WTC11 (cell line): ENCODE results near the gene FNDC11. TPM values are rescaled to one million over a fixed set of nuclear protein-coding genes. Genes with fewer than 3 reads are reported as not detected.

ENCODE experiments used
- ATAC-seq: fragments of 200-7000 bp; cut with Tn5 transposase; 2 replicates; pipeline ENCODE4 v1.10.0; 2021; ENCODE audit warnings: mild to moderate bottlenecking, moderate library complexity
- CTCF ChIA-PET: fragments of 300-600 bp; sonication (Branson Sonifier 250); formaldehyde crosslinking; loops from one replicate; lab custom pipeline; 2021; ENCODE audit warnings: antibody characterized with exemption; lab: Charles Lee
- POLR2A ChIA-PET: fragments of 350-600 bp; sonication (Branson Sonifier 250); formaldehyde crosslinking; loops from one replicate; lab custom pipeline; 2021; ENCODE audit warnings: antibody characterized with exemption; lab: Charles Lee
- DNase-seq: peaks from one replicate; pipeline ENCODE4 v3.0.0; 2021; ENCODE audit warnings: low spot score
- H3K27ac Mint-ChIP-seq: 2 replicates; pipeline ENCODE4 v1.8.0; 2021; ENCODE audit warnings: mixed read lengths
- H3K27me3 Mint-ChIP-seq: 2 replicates; pipeline ENCODE4 v1.8.0; 2021; ENCODE audit warnings: low read depth, mild to moderate bottlenecking, moderate library complexity, mixed read lengths
- H3K36me3 Mint-ChIP-seq: 2 replicates; pipeline ENCODE4 v1.8.0; 2021; ENCODE audit warnings: mixed read lengths
- H3K4me1 Mint-ChIP-seq: 2 replicates; pipeline ENCODE4 v1.8.0; 2022; ENCODE audit warnings: mixed read lengths
- H3K4me3 Mint-ChIP-seq: 2 replicates; pipeline ENCODE4 v1.8.0; 2021; ENCODE audit warnings: mild to moderate bottlenecking, moderate library complexity, mixed read lengths
- H3K9me3 Mint-ChIP-seq: 2 replicates; pipeline ENCODE4 v1.8.0; 2021; ENCODE audit warnings: mixed read lengths
- ATF1 ChIP-seq: sonication (generic); formaldehyde crosslinking; IDR thresholded peaks from 2 replicates; pipeline ENCODE4 v1.8.1; 2023; ENCODE audit warnings: mild to moderate bottlenecking, moderate library complexity, missing genetic modification reagents
- CBFB ChIP-seq: sonication (generic); formaldehyde crosslinking; IDR thresholded peaks from 2 replicates; pipeline ENCODE4 v1.8.1; 2022; ENCODE audit warnings: mild to moderate bottlenecking, low read depth, missing genetic modification reagents
- CREM ChIP-seq: sonication (generic); formaldehyde crosslinking; IDR thresholded peaks from 2 replicates; pipeline ENCODE4 v1.8.1; 2022; ENCODE audit warnings: mild to moderate bottlenecking, missing genetic modification reagents, moderate library complexity
- ERG ChIP-seq: fragments of 250-450 bp; sonication (Bioruptor Pico); IDR thresholded peaks from 2 replicates; pipeline ENCODE4 v1.8.0; 2021; ENCODE audit warnings: mild to moderate bottlenecking
- GABPB1 ChIP-seq: sonication (generic); formaldehyde crosslinking; IDR thresholded peaks from 2 replicates; pipeline ENCODE4 v1.8.1; 2023; ENCODE audit warnings: mild to moderate bottlenecking, missing genetic modification reagents
- HMGXB4 ChIP-seq: sonication (generic); formaldehyde crosslinking; IDR thresholded peaks from 2 replicates; pipeline ENCODE4 v1.8.1; 2023; ENCODE audit warnings: mild to moderate bottlenecking, moderate library complexity, missing genetic modification reagents
- KAT7 ChIP-seq: sonication (generic); formaldehyde crosslinking; IDR thresholded peaks from 2 replicates; pipeline ENCODE4 v1.8.1; 2023; ENCODE audit warnings: missing genetic modification reagents, mild to moderate bottlenecking, borderline replicate concordance
- MAX ChIP-seq: sonication (generic); formaldehyde crosslinking; IDR thresholded peaks from 2 replicates; pipeline ENCODE4 v1.8.0; 2022; ENCODE audit warnings: mild to moderate bottlenecking, missing genetic modification reagents
- RELA ChIP-seq: sonication (generic); formaldehyde crosslinking; IDR thresholded peaks from 2 replicates; pipeline ENCODE4 v1.8.1; 2022; ENCODE audit warnings: missing genetic modification reagents, mild to moderate bottlenecking, borderline replicate concordance
- SMAD3 ChIP-seq: sonication (generic); formaldehyde crosslinking; IDR thresholded peaks from 2 replicates; pipeline ENCODE4 v1.8.0; 2022; ENCODE audit warnings: missing genetic modification reagents, mild to moderate bottlenecking, borderline replicate concordance
- STAT6 ChIP-seq: sonication (generic); formaldehyde crosslinking; conservative IDR thresholded peaks from 2 replicates; pipeline ENCODE4 v1.8.1; 2023; ENCODE audit warnings: mild to moderate bottlenecking, low read depth, missing genetic modification reagents, moderate library complexity
- TCF7 ChIP-seq: sonication (generic); formaldehyde crosslinking; IDR thresholded peaks from 2 replicates; pipeline ENCODE4 v1.8.0; 2022; ENCODE audit warnings: mild to moderate bottlenecking, low read depth, missing genetic modification reagents, moderate library complexity
- USF1 ChIP-seq: sonication (generic); formaldehyde crosslinking; IDR thresholded peaks from 2 replicates; pipeline ENCODE4 v1.8.0; 2022; ENCODE audit warnings: mild to moderate bottlenecking, missing genetic modification reagents
- ZNF121 ChIP-seq: sonication (generic); formaldehyde crosslinking; IDR thresholded peaks from 2 replicates; pipeline ENCODE4 v1.8.0; 2023; ENCODE audit warnings: missing genetic modification reagents
- ZNF219 ChIP-seq: sonication (generic); formaldehyde crosslinking; IDR thresholded peaks from 2 replicates; pipeline ENCODE4 v1.8.0; 2023; ENCODE audit warnings: missing genetic modification reagents, mild to moderate bottlenecking, borderline replicate concordance
- ZNF263 ChIP-seq: sonication (generic); formaldehyde crosslinking; IDR thresholded peaks from 2 replicates; pipeline ENCODE4 v1.8.1; 2022; ENCODE audit warnings: low read depth, mild to moderate bottlenecking, moderate library complexity, missing genetic modification reagents
- ZNF423 ChIP-seq: fragments of 250-450 bp; sonication (Bioruptor Pico); IDR thresholded peaks from 2 replicates; pipeline ENCODE4 v2.1.2; 2022; ENCODE audit warnings: mild to moderate bottlenecking, moderate library complexity
- total RNA-seq: library from RNA; stranded (reverse); gene quantifications from 3 replicates; pipeline ENCODE4 v1.2.3, GENCODE V29; 2021
- TF ChIP-seq, protein P1 (sequence below): sonication (generic); formaldehyde crosslinking; IDR thresholded peaks from 2 replicates; pipeline ENCODE4 v1.8.0; 2023; ENCODE audit warnings: missing genetic modification reagents

The FNDC11 gene
- total RNA-seq, 1 experiment from 2014 or later = 3.8 TPM

DNA sequence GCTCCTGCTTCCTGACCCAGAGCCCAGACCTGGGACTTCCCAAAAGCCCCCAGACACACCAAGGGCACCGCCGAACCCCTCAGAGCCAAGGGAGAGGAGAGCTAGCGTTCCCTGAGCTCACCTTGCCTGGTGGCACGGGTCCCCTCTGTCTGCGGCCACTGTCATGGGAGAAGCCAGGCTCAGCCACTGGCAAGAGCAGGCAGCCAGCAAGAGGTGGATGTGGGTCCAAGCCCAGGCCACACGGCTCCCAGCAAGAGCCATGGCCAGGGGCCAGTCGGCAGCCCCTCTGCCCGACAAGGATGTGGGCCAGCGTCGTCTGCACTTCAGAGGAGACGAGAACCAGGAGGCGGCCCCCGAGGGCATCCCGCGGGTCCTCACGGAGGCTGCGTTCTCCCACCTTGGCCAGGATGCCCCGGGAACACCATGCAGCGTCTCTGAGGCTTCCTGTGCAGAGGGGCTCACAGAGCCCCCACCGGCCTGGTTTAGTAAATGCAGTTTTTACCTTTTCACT, 35.6 kb upstream of the FNDC11 start (continued):
- TF ChIP-seq, protein P1, sequence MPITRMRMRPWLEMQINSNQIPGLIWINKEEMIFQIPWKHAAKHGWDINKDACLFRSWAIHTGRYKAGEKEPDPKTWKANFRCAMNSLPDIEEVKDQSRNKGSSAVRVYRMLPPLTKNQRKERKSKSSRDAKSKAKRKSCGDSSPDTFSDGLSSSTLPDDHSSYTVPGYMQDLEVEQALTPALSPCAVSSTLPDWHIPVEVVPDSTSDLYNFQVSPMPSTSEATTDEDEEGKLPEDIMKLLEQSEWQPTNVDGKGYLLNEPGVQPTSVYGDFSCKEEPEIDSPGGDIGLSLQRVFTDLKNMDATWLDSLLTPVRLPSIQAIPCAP (CRISPR knock-in tag) = no peak

GRCh38 chr20:63518946-63519667, 34.9 kb upstream of the FNDC11 start:
- H3K36me3 Mint-ChIP-seq = peaks cover 18% of the 10 kb centered on the region
- TF ChIP-seq USF1 (CRISPR knock-in tag) = no peak
- TF ChIP-seq KAT7 = peak; percentile 63; the same call in 1 of the 2 replicates
- TF ChIP-seq ZNF121 = 0 out of 2 replicates have a peak, but pooled peaks have one; percentile 10
- peak; percentile 60; the same call in 1 of the 2 replicates for TF ChIP-seq MAX (CRISPR knock-in tag)
- peak; percentile 2; the same call in 1 of the 2 replicates for ATAC-seq
- peaks cover 9% of the 10 kb centered on the region; the same call in 1 of the 2 replicates for H3K27me3 Mint-ChIP-seq
- H3K4me1 Mint-ChIP-seq = peaks cover 14% of the 10 kb centered on the region
- H3K27ac Mint-ChIP-seq = no peak overlapping the region
- no peak for DNase-seq
- peaks cover 12% of the 10 kb centered on the region; the same call in 1 of the 2 replicates for H3K9me3 Mint-ChIP-seq
- POLR2A ChIA-PET = no interaction called here
- H3K4me3 Mint-ChIP-seq = peak overlapping the region; percentile 74
- CTCF ChIA-PET = interaction anchor here (0.6 to 2.6 kb wide), 7 partner anchors 10 to 256 kb away, joined by 3 to 33 read pairs (median 3); partner anchors contain the start of gene PTK6

DNA sequence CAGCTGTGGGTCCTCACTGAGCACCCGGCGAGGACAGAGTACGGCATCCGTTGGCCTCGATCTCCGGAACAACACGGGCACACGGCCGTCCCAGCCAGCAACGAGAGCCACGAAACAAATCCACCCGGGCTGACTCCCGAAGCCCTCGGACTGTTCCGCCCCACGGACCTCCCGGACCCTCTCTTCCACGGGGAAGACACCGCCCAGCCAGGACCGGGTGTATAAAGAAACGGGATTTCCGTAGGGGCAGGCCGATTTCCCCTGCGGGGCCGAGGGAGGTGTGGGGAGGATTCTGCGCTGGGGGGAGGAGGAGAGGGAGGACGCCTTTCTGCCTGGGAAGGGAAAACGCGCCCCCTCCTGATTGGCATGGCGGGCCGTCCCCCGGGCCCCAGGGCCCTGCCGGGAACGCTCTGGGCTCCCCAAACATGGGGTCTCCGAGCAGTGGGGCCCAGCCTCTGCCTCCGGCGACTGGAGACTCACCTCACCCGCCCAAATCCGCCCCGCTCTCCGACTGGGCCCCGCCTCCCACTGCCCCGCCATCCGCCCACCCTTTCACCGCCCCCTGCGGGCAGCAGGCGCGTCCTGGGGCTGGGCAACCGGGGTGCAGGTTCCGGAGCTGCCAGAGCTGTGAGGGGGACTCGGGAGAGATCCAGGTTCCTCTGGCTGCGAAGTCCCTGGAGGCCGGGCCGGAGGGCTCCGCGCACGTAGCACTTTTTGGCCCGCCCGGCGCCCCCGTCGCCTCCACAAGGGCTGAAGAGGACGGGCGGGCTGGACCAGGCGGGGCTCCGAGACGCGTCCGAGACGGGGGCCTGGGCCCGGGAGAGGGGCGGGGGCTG, 34.1 kb upstream of the FNDC11 start:
- H3K27me3 Mint-ChIP-seq = peaks cover 9% of the 10 kb centered on the region; the same call in 1 of the 2 replicates
- peak overlapping the region; percentile 74 for H3K4me3 Mint-ChIP-seq
- ChIA-PET CTCF (interaction anchor here (0.6 to 4.4 kb wide), 17 partner anchors 9 to 460 kb away, joined by 3 to 50 read pairs (median 5); partner anchors contain the start of genes GMEB2, PRPF6 and PTK6), POLR2A (interaction anchor here (1.3 to 1.8 kb wide), 2 partner anchors 15 to 107 kb away, joined by 3 to 4 read pairs; partner anchors contain the start of gene GMEB2)
- peak; percentile 70 for DNase-seq
- peak; percentile 38 for ATAC-seq
- peaks cover 8% of the 10 kb centered on the region; the same call in 1 of the 2 replicates for H3K9me3 Mint-ChIP-seq
- peaks cover 21% of the 10 kb centered on the region for H3K36me3 Mint-ChIP-seq
- H3K27ac Mint-ChIP-seq = no peak overlapping the region
- peaks cover 14% of the 10 kb centered on the region for H3K4me1 Mint-ChIP-seq
- TF ChIP-seq STAT6 (CRISPR knock-in tag) (no peak), ERG (no peak), CREM (CRISPR knock-in tag) (0 out of 2 replicates have a peak, but pooled peaks have one; percentile 35), ATF1 (CRISPR knock-in tag) (no peak), CBFB (no peak), SMAD3 (CRISPR knock-in tag) (peak; percentile 41; the same call in 1 of the 2 replicates), ZNF263 (peak; percentile 95), TCF7 (CRISPR knock-in tag) (no peak), ZNF219 (CRISPR knock-in tag) (no peak), GABPB1 (CRISPR knock-in tag) (no peak), HMGXB4 (CRISPR knock-in tag) (peak; percentile 66; the same call in 1 of the 2 replicates), RELA (CRISPR knock-in tag) (no peak), ZNF423 (CRISPR knock-in tag) (peak; percentile 48; the same call in 1 of the 2 replicates)
